NCI-H2029 treated with DMSO at 0.1 percent for 48 hours (cell line): ENCODE data around the gene SFXN3.

Source experiments
- DNase-seq: peaks from one replicate; lab custom pipeline; 2025; lab: John Stamatoyannopoulos, UW

The SFXN3 gene

GRCh38 chr10:101031128-101031795 lies at the start of gene SFXN3, which contains the start of gene PDZD7:
Gene SFXN3 (plus strand): TSS chr10:101031234. CDS start chr10:101034695, 3,461 bp downstream.
Gene PDZD7 (minus strand): TSS chr10:101031129. CDS start chr10:101030219, 910 bp downstream.
- DNase-seq: peak; percentile 20

GRCh38 chr10:100982916-100983830 lies 47.9 kb upstream of the SFXN3 start:
- no peak for DNase-seq

- no peak for DNase-seq
Measured at GRCh38 chr10:100983868-100984671, 47.0 kb upstream of the SFXN3 start.

GRCh38 chr10:100984672-100985177 lies 46.3 kb upstream of the SFXN3 start:
- DNase-seq: no peak

- DNase-seq: no peak
Measured at GRCh38 chr10:100985336-100985735, 45.7 kb upstream of the SFXN3 start.

GRCh38 chr10:100986623-100986951 lies 44.4 kb upstream of the SFXN3 start:
- DNase-seq: no peak

- DNase-seq: no peak
Measured at GRCh38 chr10:100986952-100987684, 43.9 kb upstream of the SFXN3 start, which contains the start of the genes MRPL43 and TWNK. Gene MRPL43 (minus strand): TSS chr10:100987497. CDS start chr10:100987443, 54 bp downstream. Gene TWNK (plus strand): TSS chr10:100987543. CDS start chr10:100988211, 668 bp downstream.

- no peak for DNase-seq
Measured at GRCh38 chr10:100987685-100988049, 43.4 kb upstream of the SFXN3 start.

- DNase-seq: no peak
Measured at GRCh38 chr10:100988166-100988565, 42.9 kb upstream of the SFXN3 start.

- no peak for DNase-seq
Measured at GRCh38 chr10:100989088-100989487, 41.9 kb upstream of the SFXN3 start.

GRCh38 chr10:100993986-100994708 lies 36.9 kb upstream of the SFXN3 start:
- no peak for DNase-seq

- no peak for DNase-seq
Measured at GRCh38 chr10:100995181-100995580, 35.9 kb upstream of the SFXN3 start.

- no peak for DNase-seq
Measured at GRCh38 chr10:100996678-100997359, 34.2 kb upstream of the SFXN3 start.

GRCh38 chr10:100997360-100998182 lies 33.5 kb upstream of the SFXN3 start:
- peak; percentile 11 for DNase-seq

- DNase-seq: peak; percentile 31
Measured at GRCh38 chr10:100998183-100998990, 32.6 kb upstream of the SFXN3 start.

- no peak for DNase-seq
Measured at GRCh38 chr10:100998991-100999741, 31.9 kb upstream of the SFXN3 start.

GRCh38 chr10:100999742-101000126 lies 31.3 kb upstream of the SFXN3 start, which contains the start of gene LZTS2:
Gene LZTS2 (plus strand): TSS chr10:100999808. CDS start chr10:101002539, 2,731 bp downstream.
- DNase-seq: no peak
